ENCODE measurements around the gene CKS2. TPM values are rescaled to one million over a fixed set of nuclear protein-coding genes. Genes with fewer than 3 reads are reported as not detected.

The CKS2 gene
- total RNA-seq, 1 experiment from 2014 or later = 132 TPM

DNA sequence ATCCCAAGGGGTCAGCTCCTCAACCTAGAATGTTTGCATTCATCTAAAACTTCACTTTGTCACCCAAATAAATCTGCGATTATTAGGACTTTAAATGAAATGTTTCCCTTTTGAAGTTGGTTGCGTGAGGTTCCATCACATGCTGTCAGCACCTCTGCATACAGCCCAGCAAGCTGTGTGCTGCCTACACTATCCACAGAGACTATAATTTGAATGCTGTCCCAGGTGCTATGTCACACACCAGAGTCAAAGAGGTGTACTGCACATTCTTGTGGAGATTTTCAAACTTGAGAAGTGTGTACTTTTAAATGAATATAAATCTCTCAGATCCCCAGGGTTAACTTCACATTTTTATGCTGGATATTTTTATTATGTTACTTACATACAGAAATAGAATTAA, 19.3 kb upstream of the CKS2 start:
- in situ Hi-C loops (cut with HindIII; ENCODE audit: low pct_unique_long_range_greater_than_20kb, low sequenced_read_pairs) (no loop called here), intact Hi-C loops (cut with micrococcal nuclease; ENCODE audit: unreplicated experiment) (no loop called here)
- DNase-seq (ENCODE audit: low read depth, low spot score) (no peak), ATAC-seq (no peak)
- Histone ChIP-seq H3K27ac (ENCODE audit: low read length) (no peak overlapping the region), H3K9me3 (ENCODE audit: control insufficient read depth, insufficient read depth, low read depth, low read length) (no peaks in the 10 kb centered on the region; the same call in 1 of the 2 replicates), H3K36me3 (ENCODE audit: control insufficient read depth, insufficient read depth, low read length) (no peaks in the 10 kb centered on the region), H3K27me3 (ENCODE audit: control insufficient read depth, insufficient read depth, low read length) (no peaks in the 10 kb centered on the region), H3K4me3 (ENCODE audit: low read depth in 2 of 2, low read length in 2 of 2) (no peak overlapping the region), H3K4me1 (ENCODE audit: control insufficient read depth, insufficient read depth, low read length) (no peaks in the 10 kb centered on the region)
- POLR2A ChIA-PET = no interaction called here
- no TSS peak for BruUV-seq (replicated peaks)
- TF ChIP-seq, protein P1, sequence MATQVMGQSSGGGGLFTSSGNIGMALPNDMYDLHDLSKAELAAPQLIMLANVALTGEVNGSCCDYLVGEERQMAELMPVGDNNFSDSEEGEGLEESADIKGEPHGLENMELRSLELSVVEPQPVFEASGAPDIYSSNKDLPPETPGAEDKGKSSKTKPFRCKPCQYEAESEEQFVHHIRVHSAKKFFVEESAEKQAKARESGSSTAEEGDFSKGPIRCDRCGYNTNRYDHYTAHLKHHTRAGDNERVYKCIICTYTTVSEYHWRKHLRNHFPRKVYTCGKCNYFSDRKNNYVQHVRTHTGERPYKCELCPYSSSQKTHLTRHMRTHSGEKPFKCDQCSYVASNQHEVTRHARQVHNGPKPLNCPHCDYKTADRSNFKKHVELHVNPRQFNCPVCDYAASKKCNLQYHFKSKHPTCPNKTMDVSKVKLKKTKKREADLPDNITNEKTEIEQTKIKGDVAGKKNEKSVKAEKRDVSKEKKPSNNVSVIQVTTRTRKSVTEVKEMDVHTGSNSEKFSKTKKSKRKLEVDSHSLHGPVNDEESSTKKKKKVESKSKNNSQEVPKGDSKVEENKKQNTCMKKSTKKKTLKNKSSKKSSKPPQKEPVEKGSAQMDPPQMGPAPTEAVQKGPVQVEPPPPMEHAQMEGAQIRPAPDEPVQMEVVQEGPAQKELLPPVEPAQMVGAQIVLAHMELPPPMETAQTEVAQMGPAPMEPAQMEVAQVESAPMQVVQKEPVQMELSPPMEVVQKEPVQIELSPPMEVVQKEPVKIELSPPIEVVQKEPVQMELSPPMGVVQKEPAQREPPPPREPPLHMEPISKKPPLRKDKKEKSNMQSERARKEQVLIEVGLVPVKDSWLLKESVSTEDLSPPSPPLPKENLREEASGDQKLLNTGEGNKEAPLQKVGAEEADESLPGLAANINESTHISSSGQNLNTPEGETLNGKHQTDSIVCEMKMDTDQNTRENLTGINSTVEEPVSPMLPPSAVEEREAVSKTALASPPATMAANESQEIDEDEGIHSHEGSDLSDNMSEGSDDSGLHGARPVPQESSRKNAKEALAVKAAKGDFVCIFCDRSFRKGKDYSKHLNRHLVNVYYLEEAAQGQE (IDR thresholded peaks at IDR 0.05; ENCODE audit: insufficient read depth in 1 of 2, low read depth in 2 of 2, low read length in 1 of 2) = no peak
- no peak for TF ChIP-seq POLR2AphosphoS5 (IDR thresholded peaks at IDR 0.05; ENCODE audit: low read depth, low read length)
- CTCF ChIA-PET = no interaction called here

- DNase-seq (ENCODE audit: low read depth, low spot score) = no peak
- H3K4me1 ChIP-seq (ENCODE audit: control insufficient read depth, insufficient read depth, low read length) = no peaks in the 10 kb centered on the region
- H3K9me3 ChIP-seq (ENCODE audit: control insufficient read depth, insufficient read depth, low read depth, low read length) = no peaks in the 10 kb centered on the region; the same call in 1 of the 2 replicates
- ChIA-PET CTCF (no interaction called here), POLR2A (no interaction called here)
- intact Hi-C loops (cut with micrococcal nuclease; ENCODE audit: unreplicated experiment) (no loop called here), in situ Hi-C loops (cut with HindIII; ENCODE audit: low pct_unique_long_range_greater_than_20kb, low sequenced_read_pairs) (no loop called here)
- no peak overlapping the region for H3K27ac ChIP-seq (ENCODE audit: low read length)
- no peak for ATAC-seq
- H3K27me3 ChIP-seq (ENCODE audit: control insufficient read depth, insufficient read depth, low read length) = no peaks in the 10 kb centered on the region
- TF ChIP-seq, protein P2, sequence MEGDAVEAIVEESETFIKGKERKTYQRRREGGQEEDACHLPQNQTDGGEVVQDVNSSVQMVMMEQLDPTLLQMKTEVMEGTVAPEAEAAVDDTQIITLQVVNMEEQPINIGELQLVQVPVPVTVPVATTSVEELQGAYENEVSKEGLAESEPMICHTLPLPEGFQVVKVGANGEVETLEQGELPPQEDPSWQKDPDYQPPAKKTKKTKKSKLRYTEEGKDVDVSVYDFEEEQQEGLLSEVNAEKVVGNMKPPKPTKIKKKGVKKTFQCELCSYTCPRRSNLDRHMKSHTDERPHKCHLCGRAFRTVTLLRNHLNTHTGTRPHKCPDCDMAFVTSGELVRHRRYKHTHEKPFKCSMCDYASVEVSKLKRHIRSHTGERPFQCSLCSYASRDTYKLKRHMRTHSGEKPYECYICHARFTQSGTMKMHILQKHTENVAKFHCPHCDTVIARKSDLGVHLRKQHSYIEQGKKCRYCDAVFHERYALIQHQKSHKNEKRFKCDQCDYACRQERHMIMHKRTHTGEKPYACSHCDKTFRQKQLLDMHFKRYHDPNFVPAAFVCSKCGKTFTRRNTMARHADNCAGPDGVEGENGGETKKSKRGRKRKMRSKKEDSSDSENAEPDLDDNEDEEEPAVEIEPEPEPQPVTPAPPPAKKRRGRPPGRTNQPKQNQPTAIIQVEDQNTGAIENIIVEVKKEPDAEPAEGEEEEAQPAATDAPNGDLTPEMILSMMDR (IDR thresholded peaks at IDR 0.05) = no peak
- TF ChIP-seq POLR2AphosphoS5 (IDR thresholded peaks at IDR 0.05; ENCODE audit: low read depth, low read length) = no peak
- TF ChIP-seq TCF7L2 (IDR thresholded peaks at IDR 0.05; ENCODE audit: low read depth, low read length) = no peak
- TF ChIP-seq, protein P1 (IDR thresholded peaks at IDR 0.05; ENCODE audit: insufficient read depth in 1 of 2, low read depth in 2 of 2, low read length in 1 of 2) = no peak
- no peak for TF ChIP-seq SIN3A (IDR thresholded peaks at IDR 0.05; ENCODE audit: borderline replicate concordance, insufficient read depth, low read depth, low read length)
- no peak overlapping the region for H3K4me3 ChIP-seq (ENCODE audit: low read depth in 2 of 2, low read length in 2 of 2)
- H3K36me3 ChIP-seq (ENCODE audit: control insufficient read depth, insufficient read depth, low read length) = no peaks in the 10 kb centered on the region
- BruUV-seq (replicated peaks) = no TSS peak
Observed at GRCh38 chr9:89293014-89293413, 18.0 kb upstream of the CKS2 start.
